B cell (primary cell): ENCODE results near the gene ASCL2. TPM values are rescaled to one million over a fixed set of nuclear protein-coding genes. Genes with fewer than 3 reads are reported as not detected.

Experiments used
- ATAC-seq: fragments of 200-7000 bp; cut with Tn5 transposase; one replicate; pipeline ENCODE4 v1.10.0; 2021; ENCODE audit warnings: low read depth, mild to moderate bottlenecking, moderate number of reproducible peaks, moderate library complexity
- CTCF ChIA-PET: fragments of 350-600 bp; sonication (Branson Sonifier 250); formaldehyde crosslinking; loops from one replicate; lab custom pipeline; 2021; ENCODE audit warnings: antibody characterized with exemption, inconsistent platforms; lab: Charles Lee
- POLR2A ChIA-PET: fragments of 350-600 bp; sonication (Branson Sonifier 250); formaldehyde crosslinking; loops from one replicate; lab custom pipeline; 2021; ENCODE audit warnings: antibody characterized with exemption; lab: Charles Lee
- DNase-seq: peaks from one replicate; pipeline ENCODE4 v3.0.0; 2013
- H2AFZ ChIP-seq: 2 replicates; pipeline ENCODE4 v1.6.1; 2012; ENCODE audit warnings: mild to moderate bottlenecking, low read depth, low read length; ENCODE audit not compliant: insufficient read depth, poor library complexity, severe bottlenecking
- H3K27ac ChIP-seq, 2 donors: 1 replicate in 1 of 2; 2 replicates in 1 of 2; pipeline ENCODE4 v1.5.1; 2012 to 2013; ENCODE audit warnings: low read length in 2 of 2, mild to moderate bottlenecking in 2 of 2, moderate library complexity in 1 of 2
- H3K27me3 ChIP-seq, 4 experiments: fragments of 200-600 bp in 1 of 4; sonication (generic) in 1 of 4; replicated peaks in 1 of 4; 1 replicate in 2 of 4; 2 replicates in 2 of 4; pipeline versions ENCODE4 v1.6.1 to v1.7.0; 2013 to 2016; ENCODE audit warnings: low read length in 3 of 4, mild to moderate bottlenecking in 2 of 4, mixed read lengths in 1 of 4, moderate library complexity in 1 of 4; ENCODE audit not compliant: insufficient read depth in 4 of 4, control insufficient read depth in 3 of 4; ENCODE audit errors: control extremely low read depth in 1 of 4
- H3K36me3 ChIP-seq, 2 experiments: replicated peaks in 1 of 2; 1 replicate in 1 of 2; 2 replicates in 1 of 2; pipeline versions ENCODE4 v1.6.1 to v1.7.1; 2013; ENCODE audit warnings: low read length in 1 of 2; ENCODE audit not compliant: insufficient read depth in 2 of 2, control insufficient read depth in 1 of 2; ENCODE audit errors: control extremely low read depth in 1 of 2, extremely low read depth in 1 of 2
- H3K4me1 ChIP-seq, 2 donors: fragments of 200-600 bp in 1 of 2; sonication (generic) in 1 of 2; 1 replicate in 1 of 2; 2 replicates in 1 of 2; pipeline versions ENCODE4 v1.5.1 to v1.6.1; 2013 to 2017; ENCODE audit warnings: low read length in 2 of 2; ENCODE audit not compliant: control insufficient read depth in 2 of 2, insufficient read depth in 2 of 2
- H3K4me2 ChIP-seq: replicated peaks from 2 replicates; pipeline ENCODE3; 2012; ENCODE audit warnings: mild to moderate bottlenecking, low read depth, low read length; ENCODE audit not compliant: poor library complexity, severe bottlenecking
- H3K4me3 ChIP-seq, 5 experiments: fragments of 200-600 bp in 1 of 5; sonication (generic) in 1 of 5; 1 replicate in 3 of 5; 2 replicates in 2 of 5; pipeline versions ENCODE4 v1.5.1 to v1.7.0; 2011 to 2016; ENCODE audit warnings: low read length in 4 of 5, mild to moderate bottlenecking in 4 of 5, low read depth in 2 of 5, control low read depth in 1 of 5, moderate library complexity in 1 of 5; ENCODE audit not compliant: insufficient read depth in 1 of 5; ENCODE audit errors: control extremely low read depth in 1 of 5, extremely low read depth in 1 of 5
- H3K79me2 ChIP-seq: fragments of 200-600 bp; sonication (generic); one replicate; pipeline ENCODE4 v1.6.0; 2016; ENCODE audit warnings: low read length; ENCODE audit not compliant: control insufficient read depth, insufficient read depth
- H3K9ac ChIP-seq: fragments of 200-600 bp; sonication (generic); 2 replicates; pipeline ENCODE4 v1.6.1; 2017; ENCODE audit warnings: mild to moderate bottlenecking, low read length, moderate library complexity
- H3K9me3 ChIP-seq, 3 donors: one replicate each; pipeline versions ENCODE4 v1.6.1 to v1.7.1; 2013; ENCODE audit warnings: low read length in 2 of 3; ENCODE audit not compliant: control insufficient read depth in 2 of 3, insufficient read depth in 1 of 3; ENCODE audit errors: control extremely low read depth in 1 of 3
- H4K20me1 ChIP-seq: 2 replicates; pipeline ENCODE4 v1.6.0; 2012; ENCODE audit warnings: mild to moderate bottlenecking, low read length; ENCODE audit not compliant: insufficient read depth, control insufficient read depth, poor library complexity, severe bottlenecking
- H3K27ac Mint-ChIP-seq: one replicate; pipeline ENCODE4 v1.8.0; 2021; ENCODE audit warnings: mixed read lengths
- H3K27me3 Mint-ChIP-seq: one replicate; pipeline ENCODE4 v1.8.0; 2021; ENCODE audit warnings: mixed read lengths
- H3K4me1 Mint-ChIP-seq: one replicate; pipeline ENCODE4 v1.8.0; 2021; ENCODE audit warnings: mixed read lengths
- H3K4me3 Mint-ChIP-seq: one replicate; pipeline ENCODE4 v1.8.0; 2021; ENCODE audit warnings: mixed read lengths
- H3K9me3 Mint-ChIP-seq: one replicate; pipeline ENCODE4 v1.8.0; 2022; ENCODE audit warnings: mixed read lengths; ENCODE audit not compliant: insufficient read depth
- EZH2 ChIP-seq: IDR thresholded peaks from 2 replicates; pipeline ENCODE4 v1.6.1; 2012; ENCODE audit warnings: borderline replicate concordance, low read depth, mild to moderate bottlenecking, moderate library complexity, low read length; ENCODE audit not compliant: insufficient read depth, poor library complexity, severe bottlenecking
- WGBS: methylation state at CpG from one replicate; pipeline ENCODE4 v1.1.5; 2013; ENCODE audit warnings: missing lambda C conversion rate; ENCODE audit not compliant: insufficient coverage; 5-methylcytosine and 5-hydroxymethylcytosine counted together
- intact Hi-C: fragments of 100-400 bp; cut with micrococcal nuclease; formaldehyde crosslinking; loops from one replicate; pipeline ENCODE4 v1.10.0; 2022
- polyA plus RNA-seq: library from polyadenylated mRNA; depleted of rRNA; stranded (reverse); fragments of >200 nt; gene quantifications from 2 replicates; pipeline ENCODE4 v1.2.3, GENCODE V29; 2012
- total RNA-seq, 2 donors: library from RNA; stranded (reverse); fragments of 120-200 nt in 1 of 2; gene quantifications; 1 replicate in 1 of 2; 2 replicates in 1 of 2; pipeline versions ENCODE4 v1.2.3 to v1.2.4, GENCODE V29; 2013 to 2022
- TF ChIP-seq, protein P1 (sequence below): fragments of 200-600 bp; IDR thresholded peaks from one replicate; pipeline ENCODE4 v1.8.0; 2022; ENCODE audit warnings: antibody characterized with exemption, mild to moderate bottlenecking

ASCL2 gene
- total and polyA plus RNA-seq, 2 donors (not counting 1 experiment from before 2014, with no cell fraction given): 2.1 to 2.2 TPM

DNA sequence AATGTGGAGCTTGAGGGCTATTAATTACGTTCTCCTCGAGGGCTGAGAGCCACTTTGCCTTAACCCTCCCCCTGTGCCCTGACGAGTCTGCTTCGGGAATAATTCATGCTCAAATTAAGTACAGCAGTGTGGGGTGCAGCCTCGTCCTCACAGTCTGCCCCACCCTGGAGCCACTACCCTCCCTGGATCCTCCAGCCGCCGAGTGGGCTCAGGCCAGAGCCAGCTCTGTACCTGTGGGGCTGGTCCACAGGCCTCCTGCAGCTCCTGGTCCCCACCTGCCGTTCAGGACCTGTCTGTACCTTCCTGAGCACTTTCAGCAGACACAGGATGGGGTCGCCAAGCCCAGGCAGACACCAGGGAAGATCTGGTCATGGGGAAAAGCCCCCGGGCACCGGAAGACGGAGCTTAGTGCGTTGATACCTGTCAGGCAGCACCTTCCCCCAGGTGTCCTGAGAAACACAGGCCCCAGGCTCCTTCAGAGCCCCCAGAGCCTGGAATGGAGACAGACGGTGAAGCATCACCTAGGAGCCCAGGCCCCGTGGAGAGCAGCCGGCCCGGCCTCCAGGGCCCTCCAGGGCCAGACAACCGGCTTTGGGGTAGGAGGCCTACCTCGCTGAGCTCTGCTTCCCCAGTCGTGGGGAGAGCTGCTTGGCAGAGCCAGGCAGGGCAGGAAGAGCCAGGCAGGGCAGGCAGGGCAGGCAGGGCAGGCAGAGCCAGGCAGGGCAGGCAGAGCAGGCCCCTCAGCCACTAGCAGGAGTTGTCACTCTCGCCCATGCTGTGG, 41.2 kb upstream of the ASCL2 start:
- WGBS: 89% methylated on average over 21 of the region's 21 CpGs
- intact Hi-C loops: no loop called here
- ChIA-PET CTCF (interaction anchor here (0.6 to 15.0 kb wide), 2 partner anchors 12 to 107 kb away, joined by 3 to 583 read pairs; no protein-coding TSS in a partner anchor), POLR2A (interaction anchor here (0.6 kb wide), 1 partner anchor 583 kb away, joined by 3 read pairs; no protein-coding TSS in a partner anchor)
- H4K20me1 ChIP-seq: no peaks in the 10 kb centered on the region
- H3K4me2 ChIP-seq: no peak overlapping the region
- ATAC-seq: no peak
- no peak overlapping the region for H3K4me3 ChIP-seq
- Mint-ChIP-seq H3K27ac (no peak overlapping the region), H3K4me3 (no peak overlapping the region), H3K9me3 (no peaks in the 10 kb centered on the region), H3K27me3 (no peaks in the 10 kb centered on the region), H3K4me1 (peaks cover under 1% of the 10 kb centered on the region)
- H2AFZ ChIP-seq: no peak overlapping the region
- DNase-seq: no peak
- H3K9me3 ChIP-seq: no peaks in the 10 kb centered on the region
- no peaks in the 10 kb centered on the region for H3K36me3 ChIP-seq
- H3K27me3 ChIP-seq: no peaks in the 10 kb centered on the region
- H3K79me2 ChIP-seq: no peaks in the 10 kb centered on the region
- H3K9ac ChIP-seq: no peak overlapping the region
- H3K4me1 ChIP-seq: peaks cover 0 to 12% of the 10 kb centered on the region in 2 donors
- TF ChIP-seq EZH2: no peak
- TF ChIP-seq, protein P1, sequence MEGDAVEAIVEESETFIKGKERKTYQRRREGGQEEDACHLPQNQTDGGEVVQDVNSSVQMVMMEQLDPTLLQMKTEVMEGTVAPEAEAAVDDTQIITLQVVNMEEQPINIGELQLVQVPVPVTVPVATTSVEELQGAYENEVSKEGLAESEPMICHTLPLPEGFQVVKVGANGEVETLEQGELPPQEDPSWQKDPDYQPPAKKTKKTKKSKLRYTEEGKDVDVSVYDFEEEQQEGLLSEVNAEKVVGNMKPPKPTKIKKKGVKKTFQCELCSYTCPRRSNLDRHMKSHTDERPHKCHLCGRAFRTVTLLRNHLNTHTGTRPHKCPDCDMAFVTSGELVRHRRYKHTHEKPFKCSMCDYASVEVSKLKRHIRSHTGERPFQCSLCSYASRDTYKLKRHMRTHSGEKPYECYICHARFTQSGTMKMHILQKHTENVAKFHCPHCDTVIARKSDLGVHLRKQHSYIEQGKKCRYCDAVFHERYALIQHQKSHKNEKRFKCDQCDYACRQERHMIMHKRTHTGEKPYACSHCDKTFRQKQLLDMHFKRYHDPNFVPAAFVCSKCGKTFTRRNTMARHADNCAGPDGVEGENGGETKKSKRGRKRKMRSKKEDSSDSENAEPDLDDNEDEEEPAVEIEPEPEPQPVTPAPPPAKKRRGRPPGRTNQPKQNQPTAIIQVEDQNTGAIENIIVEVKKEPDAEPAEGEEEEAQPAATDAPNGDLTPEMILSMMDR: no peak
- H3K27ac ChIP-seq: no peak overlapping the region

DNA sequence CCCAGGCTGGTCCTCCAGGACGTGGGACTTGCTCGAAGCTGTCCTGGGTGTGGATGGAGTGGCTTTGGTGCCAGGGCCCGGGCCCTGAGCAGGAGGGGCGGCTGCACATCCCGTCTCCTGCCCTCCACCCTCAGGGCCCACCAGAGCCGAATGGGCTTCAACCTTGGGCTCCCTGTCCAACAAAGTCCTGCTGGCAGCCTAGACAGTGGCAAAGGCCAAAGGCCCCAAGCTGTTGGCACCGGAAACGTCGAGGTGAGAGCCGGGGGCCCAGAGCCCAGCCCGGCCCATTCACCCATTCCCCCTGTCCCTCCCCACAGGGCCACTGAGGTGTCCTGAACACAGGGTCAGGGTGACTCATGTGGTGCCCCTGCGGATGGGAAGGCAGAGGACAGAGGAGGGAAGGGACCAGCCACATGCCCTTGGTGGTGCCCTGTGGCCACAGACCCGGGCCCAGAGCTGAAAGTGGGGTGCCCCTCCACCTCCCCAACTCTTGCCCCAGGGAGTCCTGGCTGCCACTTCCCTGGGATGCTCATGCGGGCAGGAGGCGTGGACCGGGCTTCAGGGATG, 40.5 kb upstream of the ASCL2 start:
- no peak overlapping the region for H3K9ac ChIP-seq
- H3K9me3 ChIP-seq: no peaks in the 10 kb centered on the region
- no peaks in the 10 kb centered on the region for H3K27me3 ChIP-seq
- intact Hi-C loops: no loop called here
- no peaks in the 10 kb centered on the region for H3K27me3 Mint-ChIP-seq
- DNase-seq (no peak), ATAC-seq (no peak)
- no peaks in the 10 kb centered on the region for H3K9me3 Mint-ChIP-seq
- no peak overlapping the region for H3K27ac ChIP-seq
- H3K4me2 ChIP-seq: no peak overlapping the region
- peaks cover 7% of the 10 kb centered on the region for H3K4me1 Mint-ChIP-seq
- TF ChIP-seq, protein P1: no peak
- peaks cover 2% of the 10 kb centered on the region for H3K79me2 ChIP-seq
- peaks cover 6 to 12% of the 10 kb centered on the region in 2 donors for H3K4me1 ChIP-seq
- WGBS: 90% methylated on average over 11 of the region's 16 CpGs
- ChIA-PET CTCF (interaction anchor here (0.6 to 15.0 kb wide), 4 partner anchors 9 to 220 kb away, joined by 3 to 583 read pairs (median 6); partner anchors contain the start of genes C11orf21 and TSPAN32), POLR2A (interaction anchor here (1.4 kb wide), 1 partner anchor 67 kb away, joined by 3 read pairs; no protein-coding TSS in a partner anchor)
- no peak overlapping the region for H3K4me3 ChIP-seq
- H4K20me1 ChIP-seq: no peaks in the 10 kb centered on the region
- H3K4me3 Mint-ChIP-seq: no peak overlapping the region
- no peak overlapping the region for H2AFZ ChIP-seq
- H3K36me3 ChIP-seq: no peaks in the 10 kb centered on the region
- H3K27ac Mint-ChIP-seq: no peak overlapping the region
